DOHH2 (cell line): ENCODE measurements around the gene CAMTA2.

Experiments
- CTCF ChIP-seq: fragments of 200-600 bp; sonication (generic); IDR thresholded peaks from one replicate; pipeline ENCODE4 v1.5.1; 2014; ENCODE audit warnings: antibody characterized with exemption, mild to moderate bottlenecking, low read depth, low read length; ENCODE audit not compliant: poor library complexity, severe bottlenecking
- EZH2phosphoT487 ChIP-seq: fragments of 200-600 bp; sonication (generic); IDR thresholded peaks from 2 replicates; pipeline ENCODE4 v1.6.1; 2017; ENCODE audit warnings: borderline replicate concordance, mild to moderate bottlenecking, antibody characterized with exemption, low read length, moderate library complexity, mixed read lengths

- TF ChIP-seq CTCF (no peak), EZH2phosphoT487 (no peak)
Observed at GRCh38 chr17:4948931-4949320, 38.5 kb downstream of the CAMTA2 start.
